HT-29 (cell line): ENCODE data around the gene OSBPL5. TPM values are rescaled to one million over a fixed set of nuclear protein-coding genes. Genes with fewer than 3 reads are reported as not detected.

Experiments
- DNase-seq: peaks from one replicate; pipeline ENCODE4 v3.0.0-alpha.2; 2015; ENCODE audit warnings: low spot score
- total RNA-seq: library from RNA; depleted of rRNA; stranded (reverse); fragments of >200 nt; shearing (Covaris generic); gene quantifications from 2 replicates; pipeline ENCODE4 v1.2.3, GENCODE V29; 2014

The OSBPL5 gene
- total RNA-seq, 1 experiment from 2014 or later = 93.1 TPM

GRCh38 chr11:3197878-3198528 lies 32.9 kb upstream of the OSBPL5 start:
- no peak for DNase-seq

- DNase-seq = no peak
Observed at GRCh38 chr11:3197044-3197695, 32.1 kb upstream of the OSBPL5 start.

- DNase-seq = no peak
Observed at GRCh38 chr11:3196161-3197043, 31.3 kb upstream of the OSBPL5 start.

GRCh38 chr11:3195251-3196160 lies 30.4 kb upstream of the OSBPL5 start:
- DNase-seq = peak; percentile 35

DNA sequence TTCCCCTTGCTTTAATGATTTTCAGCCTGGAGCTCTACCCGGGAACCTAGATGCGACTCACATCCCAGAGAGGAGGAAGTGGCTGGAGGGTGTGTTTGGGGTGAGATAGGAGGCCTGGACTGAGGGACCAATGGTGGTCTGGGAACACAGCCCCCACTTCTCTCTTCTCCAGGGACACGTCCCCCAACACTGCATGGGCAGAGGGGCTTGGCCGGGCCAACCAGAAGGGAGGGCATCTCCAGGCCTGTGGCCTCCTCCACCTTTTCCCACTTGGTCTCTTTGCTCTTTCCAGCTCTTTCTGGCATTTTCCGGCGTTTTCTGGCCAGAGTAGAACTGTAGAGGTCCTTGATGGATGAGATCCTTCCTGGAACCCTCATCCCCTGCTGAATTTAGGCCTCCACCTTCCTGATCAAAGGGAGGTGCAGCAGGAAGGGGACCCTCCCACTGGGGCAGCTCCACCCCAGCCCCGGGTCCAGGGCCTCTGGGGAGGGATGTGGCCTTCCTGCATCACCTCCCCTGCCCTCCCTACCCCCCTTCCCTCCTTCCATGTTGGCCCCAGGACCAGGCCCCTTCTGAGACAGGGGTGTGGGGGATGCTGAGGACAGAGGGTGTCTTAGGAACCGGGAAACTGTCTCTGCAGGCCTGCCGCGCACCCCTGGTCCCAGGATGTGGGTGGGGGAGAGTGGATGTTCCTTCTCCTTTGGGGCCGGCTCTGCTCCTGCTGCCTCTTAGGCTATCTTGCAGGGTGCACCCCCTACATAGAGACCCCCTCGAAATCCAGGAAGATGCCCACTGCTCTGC lies 29.1 kb upstream of the OSBPL5 start:
- no peak for DNase-seq

GRCh38 chr11:3193373-3194015 lies 28.4 kb upstream of the OSBPL5 start:
- no peak for DNase-seq

GRCh38 chr11:3192511-3193372 lies 27.6 kb upstream of the OSBPL5 start:
- DNase-seq = no peak

GRCh38 chr11:3191586-3192324 lies 26.6 kb upstream of the OSBPL5 start:
- no peak for DNase-seq

- DNase-seq = no peak
Observed at GRCh38 chr11:3190600-3190999, 25.5 kb upstream of the OSBPL5 start.

DNA sequence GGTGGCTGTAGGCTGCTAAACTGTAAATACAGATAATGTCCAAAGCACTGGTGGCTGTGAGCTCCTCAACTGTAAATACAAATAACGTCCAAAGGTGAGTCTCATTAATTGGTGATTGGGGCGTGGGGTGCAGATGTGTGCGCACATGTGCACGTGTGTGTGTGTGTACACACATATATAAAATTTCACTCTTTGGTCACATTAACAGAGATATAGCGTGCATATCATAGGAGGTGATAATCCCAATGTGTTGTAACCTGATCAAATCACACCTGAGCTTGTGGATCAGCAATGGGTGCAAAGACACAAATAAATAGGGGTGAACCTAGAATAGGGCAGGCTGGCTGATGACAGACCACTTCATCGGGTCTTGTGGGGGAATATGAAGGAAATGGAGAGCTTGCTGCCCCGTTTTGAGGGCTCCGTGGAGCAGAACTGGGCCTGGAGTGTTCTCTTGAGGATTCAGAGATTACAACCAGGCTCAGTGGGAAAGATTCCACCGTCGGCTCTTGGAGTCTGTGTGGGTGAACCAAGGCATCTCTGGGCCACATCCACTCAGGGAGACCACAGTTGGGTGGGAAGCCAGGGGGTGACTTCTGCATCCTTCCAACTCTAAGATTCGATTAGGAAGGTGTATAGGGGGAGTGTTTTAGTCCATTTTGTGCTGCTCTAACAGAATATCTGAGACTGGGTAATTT lies 24.9 kb upstream of the OSBPL5 start:
- no peak for DNase-seq

DNA sequence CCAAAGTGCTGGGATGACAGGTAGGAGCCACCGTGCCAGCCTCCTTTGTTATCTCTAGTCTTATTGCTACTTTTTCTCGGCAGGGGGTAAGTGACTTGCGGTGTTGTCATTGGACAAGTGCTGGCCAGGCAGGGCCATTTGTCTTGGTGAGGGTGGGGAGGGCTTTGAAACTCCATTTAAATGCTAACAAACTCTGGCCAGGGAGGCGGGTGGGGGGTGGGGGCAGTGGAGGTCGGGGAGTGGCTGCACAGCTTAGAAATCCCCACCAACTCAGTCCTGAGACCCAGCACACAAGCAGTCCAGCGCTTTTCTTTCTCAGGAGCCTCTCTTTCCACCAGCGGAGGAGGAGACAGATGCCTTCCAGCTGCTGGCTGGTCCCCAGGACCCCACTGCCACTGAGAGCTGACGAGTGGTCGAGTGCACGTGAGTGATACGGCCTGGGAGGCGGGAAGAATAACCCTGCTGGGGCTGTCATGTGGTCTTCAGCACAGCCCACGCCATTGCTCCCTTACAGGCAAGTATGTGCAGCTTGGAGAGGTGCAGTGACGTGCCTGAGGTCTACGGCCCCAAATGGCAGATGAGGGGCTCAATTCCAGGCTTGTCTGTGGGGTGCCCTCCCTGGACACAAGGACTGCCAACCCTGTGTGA lies 24.2 kb upstream of the OSBPL5 start:
- DNase-seq = no peak

DNA sequence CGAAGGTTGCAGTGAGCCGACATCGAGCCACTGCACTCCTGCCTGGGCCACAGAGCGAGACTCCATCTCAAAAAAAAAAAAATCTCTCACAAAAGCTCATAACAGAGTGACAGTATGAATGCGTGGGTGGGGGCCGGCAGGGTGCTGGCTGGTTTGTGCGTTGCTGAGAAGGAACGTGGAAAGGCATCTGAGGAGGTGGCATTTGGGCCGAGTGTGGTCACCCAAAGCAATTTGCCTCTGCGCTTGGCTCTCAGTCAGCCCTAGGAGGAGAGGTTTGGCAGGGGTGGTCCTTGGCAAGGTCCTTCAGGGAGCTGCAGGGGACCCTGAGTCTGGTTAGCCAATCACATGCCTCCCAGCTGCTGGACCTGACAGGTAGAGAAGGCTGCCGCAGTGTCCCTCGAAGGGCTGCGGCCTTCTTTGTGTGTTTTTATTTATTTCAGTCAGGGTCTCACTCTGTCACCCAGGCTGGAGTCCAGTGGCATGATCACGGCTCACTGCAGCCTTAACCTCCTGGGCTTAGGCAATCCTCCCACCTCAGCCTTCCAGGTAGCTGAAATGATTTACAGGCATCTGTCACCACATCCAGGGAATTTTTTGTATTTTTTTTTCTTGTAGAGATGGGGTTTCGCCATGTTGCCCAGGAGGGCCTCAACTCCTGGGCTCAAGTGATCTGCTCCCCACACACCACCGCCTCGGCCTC lies 23.5 kb upstream of the OSBPL5 start:
- DNase-seq = no peak

GRCh38 chr11:3186166-3186953 lies 21.2 kb upstream of the OSBPL5 start:
- DNase-seq = no peak

DNA sequence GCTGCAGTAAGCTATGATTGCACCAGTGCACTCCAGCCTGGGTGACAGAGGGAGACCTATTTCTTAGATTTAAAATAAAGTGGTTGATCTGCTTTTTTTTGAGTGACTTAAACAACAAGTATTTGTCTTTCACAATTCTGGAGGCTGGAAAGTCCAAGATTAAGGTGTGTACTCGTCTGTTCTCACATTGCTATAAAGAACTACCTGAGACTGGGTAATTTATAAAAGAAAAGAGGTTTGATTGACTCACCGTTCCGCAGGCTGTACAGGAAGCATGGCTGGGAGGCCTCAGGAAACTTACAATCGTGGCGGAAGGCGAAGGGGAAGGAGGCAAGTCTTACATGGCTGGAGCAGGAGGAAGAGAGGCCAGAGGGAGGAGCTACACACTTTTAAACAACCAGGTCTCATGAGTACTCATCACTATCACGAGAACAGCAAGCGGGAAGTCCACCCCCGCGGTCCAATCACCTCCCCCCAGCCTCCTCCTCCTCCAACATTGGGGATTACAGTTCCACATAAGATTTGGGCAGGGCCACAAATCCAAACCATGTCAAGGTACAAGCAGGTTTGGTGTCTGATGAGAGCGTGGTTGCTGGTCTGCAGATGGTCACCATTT lies 19.7 kb upstream of the OSBPL5 start:
- no peak for DNase-seq

DNA sequence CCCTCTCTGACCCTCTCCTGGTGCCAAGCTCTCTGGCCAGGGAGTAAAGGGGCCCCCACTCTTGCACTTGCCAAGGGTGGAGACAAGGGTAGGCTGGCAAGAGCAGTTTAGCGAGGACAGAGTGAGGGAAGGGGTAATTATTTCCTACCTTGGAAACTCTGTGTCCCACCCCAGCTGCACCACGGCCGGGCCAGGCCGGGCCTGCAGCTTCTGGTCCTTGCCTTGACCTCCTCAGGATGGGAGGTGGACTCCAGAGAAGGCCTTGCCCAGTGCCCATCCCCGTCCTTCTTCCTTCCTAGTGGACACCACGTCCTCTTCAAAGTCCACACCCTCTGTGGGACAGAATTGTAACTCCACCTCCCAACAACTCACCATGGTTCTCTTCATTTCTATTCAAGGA lies 18.4 kb upstream of the OSBPL5 start:
- no peak for DNase-seq
